GM23248 (cell line): Measurements from ENCODE around the gene EOLA2.

Experiments used
- EZH2 ChIP-seq: fragments of 200-600 bp; sonication (generic); IDR thresholded peaks from 2 replicates; pipeline ENCODE4 v1.6.1; 2018; ENCODE audit warnings: antibody characterized with exemption, mild to moderate bottlenecking; ENCODE audit not compliant: insufficient read depth, poor library complexity, severe bottlenecking
- EZH2phosphoT487 ChIP-seq: fragments of 200-600 bp; sonication (generic); IDR thresholded peaks from 2 replicates; pipeline ENCODE4 v1.6.1; 2018; ENCODE audit warnings: antibody characterized with exemption, moderate library complexity, mild to moderate bottlenecking, low read depth; ENCODE audit not compliant: insufficient read depth

DNA sequence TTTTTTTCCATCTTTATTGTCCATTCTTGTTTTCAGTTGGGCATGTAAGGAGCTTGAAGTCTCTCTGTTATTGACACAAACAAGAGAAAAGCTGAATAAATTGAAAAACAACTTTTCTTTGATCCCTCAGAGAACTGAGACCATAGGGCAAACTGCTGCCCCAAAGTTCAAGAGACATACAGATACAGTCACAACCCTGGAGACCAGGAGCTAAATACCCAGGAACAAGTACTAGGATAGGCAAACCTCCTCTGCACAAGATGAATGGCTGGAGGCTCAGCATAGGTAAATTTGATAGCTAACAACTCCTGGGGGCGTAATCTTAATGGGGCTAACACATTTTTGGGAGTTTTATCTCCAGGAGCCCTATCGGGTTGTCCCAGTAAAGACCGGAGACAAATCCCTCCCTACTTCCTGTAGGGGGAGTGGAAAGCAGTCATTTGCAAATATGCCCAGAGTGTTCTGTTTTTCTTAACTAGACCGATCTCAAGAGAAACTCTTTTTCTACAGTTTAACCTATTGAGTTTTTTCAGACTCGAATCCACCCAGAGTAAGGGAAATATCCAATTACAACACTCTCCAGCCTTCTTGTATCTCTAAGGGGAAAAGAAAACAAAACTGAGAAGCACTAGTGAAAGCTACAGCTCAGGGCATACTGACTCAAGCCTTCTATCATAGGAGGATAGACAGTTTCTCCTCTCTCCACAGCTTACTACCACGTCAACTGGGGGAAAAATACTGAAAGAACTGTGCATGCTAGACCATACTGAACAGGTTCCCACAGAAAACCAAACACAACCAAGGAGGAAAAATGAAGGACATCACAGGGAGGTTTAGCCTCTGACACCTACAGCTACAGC lies 34.2 kb downstream of the EOLA2 start:
- TF ChIP-seq EZH2 (no peak), EZH2phosphoT487 (no peak)
